HG02678 (cell line): ENCODE results near the gene UBL7.

ENCODE experiments used
- ATAC-seq: cut with Tn5 transposase; IDR thresholded peaks from one replicate; pipeline ENCODE4 v1.9.1; 2021; ENCODE audit warnings: mild to moderate bottlenecking, moderate library complexity; ENCODE audit not compliant: unreplicated experiment

The UBL7 gene

DNA sequence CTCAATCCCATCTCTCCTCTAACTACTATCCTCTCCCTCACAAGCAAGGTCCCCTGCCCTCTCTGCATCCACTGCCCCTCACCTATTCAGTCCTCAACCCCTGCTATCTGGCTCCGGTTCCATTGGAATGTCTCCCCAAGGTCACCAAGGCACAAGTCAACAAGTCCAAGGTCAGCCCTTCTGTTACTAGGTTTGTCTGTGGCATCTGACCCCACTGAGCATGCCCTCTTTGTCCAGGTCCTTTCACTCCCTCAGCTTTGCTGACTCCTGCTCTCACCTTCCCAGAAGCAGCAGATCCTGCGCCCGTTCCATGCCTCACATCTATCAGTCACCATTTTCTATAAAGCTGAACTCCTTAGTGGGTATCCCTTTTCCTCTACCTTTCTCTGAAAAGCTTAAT is 18.9 kb downstream of the UBL7 start:
- ATAC-seq = no peak

DNA sequence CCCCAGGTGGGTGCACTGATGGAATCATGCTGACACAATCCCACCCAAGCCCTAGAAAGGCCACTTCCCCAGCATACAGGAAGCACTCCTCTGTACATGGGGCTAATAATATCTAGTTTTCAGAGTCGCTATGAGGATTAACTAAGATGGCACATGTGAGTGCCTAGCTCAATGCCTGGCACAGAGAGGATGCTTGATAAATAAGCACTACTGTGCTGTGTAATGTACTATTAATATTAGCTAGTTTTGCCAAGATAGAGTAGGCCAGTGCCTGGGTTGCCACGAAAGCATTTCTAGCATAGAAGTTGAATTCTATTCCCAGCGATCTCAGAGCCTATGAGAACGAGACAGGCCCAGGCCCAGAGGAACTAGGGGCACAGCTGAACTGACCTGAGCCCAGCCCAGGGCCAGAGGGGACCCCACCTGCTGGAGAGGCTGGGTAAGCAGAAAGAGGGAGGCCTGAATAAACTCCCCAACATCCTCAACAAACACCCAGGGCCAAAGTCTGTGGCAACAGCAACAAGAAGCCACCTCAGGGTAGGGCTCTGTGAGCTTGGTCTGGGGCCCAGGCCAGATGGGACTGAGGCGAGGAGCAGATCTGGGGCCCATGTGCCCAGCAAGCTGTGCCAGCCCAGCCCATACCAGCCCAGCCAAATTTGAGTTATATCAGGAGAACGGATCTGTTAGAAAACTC is 19.6 kb downstream of the UBL7 start:
- ATAC-seq = no peak

DNA sequence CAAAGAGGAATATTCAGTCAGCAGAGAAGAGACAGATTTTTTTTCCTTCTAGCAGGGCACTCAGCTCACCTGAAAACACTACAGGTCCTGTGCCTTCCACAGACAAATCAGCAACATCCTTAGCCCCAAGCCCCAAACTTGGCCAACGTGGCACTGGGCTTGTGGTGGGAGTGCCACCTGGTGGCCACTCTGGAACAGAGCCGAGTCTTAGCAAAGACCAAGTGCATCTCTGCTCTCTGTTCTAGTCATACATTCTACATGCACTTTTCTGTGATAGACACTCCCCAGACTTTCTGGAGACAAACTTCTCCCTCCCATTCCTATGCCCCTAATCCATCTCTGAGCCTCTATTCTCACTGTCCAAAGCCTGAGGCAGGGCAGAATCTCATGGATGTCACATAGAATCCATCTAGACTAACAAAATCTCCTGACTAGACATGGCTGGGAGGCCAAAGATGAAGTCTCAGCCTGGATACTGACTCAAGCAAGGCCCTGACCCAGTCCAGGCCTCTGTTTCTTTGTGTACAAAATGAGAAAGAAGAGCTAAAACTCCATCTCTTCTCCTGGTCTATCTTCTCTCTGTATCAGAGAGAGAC is 22.1 kb downstream of the UBL7 start:
- no peak for ATAC-seq

DNA sequence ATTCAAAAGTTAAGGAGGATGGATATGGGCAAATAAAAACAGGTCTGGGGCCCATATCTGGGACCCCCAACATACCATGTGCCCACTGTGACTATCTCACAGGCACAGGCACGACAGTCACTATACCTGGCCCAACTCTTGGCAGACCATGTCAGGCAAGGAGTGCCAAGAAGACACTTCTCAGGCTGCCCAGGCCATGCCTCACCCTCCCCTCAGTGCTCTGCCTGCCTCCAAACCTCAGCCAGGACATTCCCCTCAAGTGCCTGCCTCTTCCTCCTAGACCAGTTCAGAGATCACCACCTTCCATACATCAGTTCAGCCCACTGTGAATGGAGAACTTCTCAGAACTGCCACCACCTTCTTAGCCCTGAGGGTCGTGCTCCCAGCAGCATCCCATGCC is 22.8 kb downstream of the UBL7 start:
- no peak for ATAC-seq

DNA sequence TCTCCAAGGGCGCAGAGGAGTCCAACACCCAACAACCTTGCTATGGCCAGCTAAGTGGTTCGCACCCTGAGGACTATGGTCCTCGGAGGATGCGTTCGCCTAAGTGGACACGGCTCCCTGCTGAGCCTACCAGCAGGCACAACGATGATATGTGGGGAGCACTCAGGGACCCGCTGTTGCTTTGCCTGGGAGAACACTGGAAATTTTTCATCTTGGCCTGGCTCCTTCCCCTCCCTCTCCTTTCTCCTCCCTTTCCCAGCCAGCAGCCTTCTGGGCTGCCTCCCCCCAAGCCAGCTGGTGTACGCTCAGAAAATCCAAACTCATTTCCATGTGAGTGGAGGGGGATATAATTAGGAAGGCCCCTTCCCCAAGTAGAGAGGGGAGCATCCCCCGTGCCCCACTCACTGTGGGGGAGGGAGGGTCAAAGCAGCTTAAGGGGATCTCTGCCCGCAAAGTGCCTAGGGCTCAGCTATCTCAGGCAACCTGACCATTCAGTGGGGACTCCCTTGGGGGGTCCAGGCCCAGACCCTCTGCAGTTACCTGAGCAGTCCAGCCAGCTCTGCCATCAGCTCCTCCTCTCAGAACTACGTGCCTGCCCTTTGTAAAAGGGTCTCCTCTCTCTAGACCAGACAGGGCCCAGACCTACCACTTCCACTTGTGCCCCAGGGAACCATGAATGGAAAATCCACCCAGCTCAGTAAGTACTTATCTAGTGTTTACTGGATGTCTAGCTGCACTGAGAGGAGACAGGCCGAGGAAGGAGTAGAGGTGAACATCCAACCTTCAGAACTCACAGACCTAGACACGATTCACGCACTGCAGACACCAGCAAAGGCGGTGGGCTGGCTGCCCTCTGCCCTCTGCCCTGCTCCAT is 26.5 kb downstream of the UBL7 start:
- ATAC-seq = no peak

DNA sequence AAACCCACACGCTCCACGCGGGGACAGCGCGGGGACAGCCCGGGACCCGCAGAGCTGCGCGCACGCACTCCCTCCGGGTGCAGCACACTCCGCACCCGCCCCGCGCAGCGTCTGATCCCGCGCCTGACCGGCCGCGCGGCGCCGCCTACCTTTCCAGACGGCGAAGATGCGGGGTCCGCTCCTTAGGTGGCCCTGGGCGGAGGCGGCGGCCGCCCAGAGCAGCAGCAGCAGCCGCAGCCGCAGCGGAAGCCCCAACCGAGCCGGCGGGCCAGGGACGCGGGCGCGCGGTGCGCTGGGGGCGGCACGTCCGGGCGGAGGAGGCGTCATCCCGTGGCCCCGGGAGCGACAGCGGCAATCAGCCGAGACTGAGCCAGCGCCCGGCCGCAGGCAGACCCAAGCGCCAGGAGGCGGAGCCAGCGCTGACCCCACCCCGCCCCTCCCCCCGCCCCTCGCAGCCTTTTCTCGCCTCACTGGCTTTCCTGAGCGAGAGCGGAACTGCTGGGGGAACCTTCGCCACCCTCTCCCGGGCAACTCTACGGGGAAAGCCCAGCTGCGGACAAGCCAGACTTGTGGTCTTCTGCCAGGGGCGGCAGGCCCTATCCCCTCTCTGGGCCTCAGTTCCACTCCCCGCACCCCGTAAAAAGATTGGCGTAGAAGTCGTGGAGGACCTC is 27.2 kb downstream of the UBL7 start, which contains the start of gene SEMA7A:
Gene SEMA7A, minus strand, starts transcription at position 367 of the 671 bp plus-strand sequence. Its CDS starts 40 bp downstream, at position 327.
- peak; percentile 74 for ATAC-seq

DNA sequence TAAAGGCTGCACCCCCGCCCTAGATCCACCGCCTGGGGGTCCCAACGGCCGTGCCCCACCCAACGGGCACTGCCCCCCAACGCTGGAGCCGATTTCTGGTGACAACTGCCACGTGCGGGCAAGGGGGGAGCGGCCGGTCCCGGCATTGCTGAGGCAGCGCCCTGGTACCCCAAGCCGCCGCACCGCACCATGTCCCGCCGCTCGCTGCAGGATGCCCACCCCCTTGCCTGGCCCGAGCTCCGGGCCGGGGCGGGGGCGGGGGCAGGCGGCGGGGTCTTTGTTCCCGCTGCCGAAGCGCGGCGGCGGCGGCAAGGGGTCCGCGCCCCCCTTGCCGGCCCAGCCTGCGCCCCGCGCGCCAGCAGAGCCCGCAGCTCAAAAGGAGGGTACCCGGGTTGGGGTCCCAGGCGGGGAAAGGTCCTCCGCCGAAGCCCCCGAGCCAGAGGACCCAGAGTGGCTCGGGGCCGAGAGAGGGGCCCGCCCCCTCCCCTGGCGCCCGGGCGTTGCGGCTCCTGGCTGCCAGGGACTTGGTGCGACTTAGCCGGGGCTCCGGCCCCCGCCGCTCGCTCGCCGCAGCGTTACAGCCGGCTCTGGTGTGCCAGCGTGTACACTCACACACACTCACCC is 27.9 kb downstream of the UBL7 start:
- ATAC-seq = peak; percentile 11

DNA sequence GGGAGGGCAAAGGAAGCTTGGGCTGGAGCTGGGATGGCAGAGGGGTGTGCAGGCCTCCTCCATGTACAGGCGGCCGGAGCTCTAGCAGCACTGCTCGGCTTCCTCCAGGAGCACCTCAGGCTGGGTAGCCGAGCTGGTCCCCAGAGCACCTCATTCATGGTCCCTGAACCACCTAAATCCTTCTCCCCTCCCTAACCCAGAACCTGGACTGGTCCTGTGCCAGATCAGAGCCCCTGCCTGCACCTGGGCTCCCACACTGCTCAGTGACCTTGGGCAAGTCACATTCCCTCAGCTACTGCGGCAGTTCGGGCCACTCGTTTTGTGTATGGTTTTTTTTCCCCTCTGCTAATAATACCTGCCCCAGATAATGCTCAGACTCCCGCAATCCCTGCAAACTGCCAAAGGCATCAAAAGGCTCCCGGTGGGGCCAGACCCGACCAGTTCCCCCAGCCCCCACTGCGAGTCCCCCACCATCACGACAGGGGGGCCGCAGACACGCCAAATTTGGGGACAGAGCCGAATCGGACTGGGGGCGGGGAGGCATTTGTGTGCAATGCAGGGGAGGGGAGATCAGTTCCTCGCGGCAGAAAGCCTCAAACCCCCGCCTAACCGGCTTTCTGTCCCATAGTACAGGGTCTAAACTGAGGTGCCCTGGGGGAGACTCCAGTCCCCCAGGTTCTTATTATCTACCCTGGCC is 28.5 kb downstream of the UBL7 start:
- no peak for ATAC-seq

DNA sequence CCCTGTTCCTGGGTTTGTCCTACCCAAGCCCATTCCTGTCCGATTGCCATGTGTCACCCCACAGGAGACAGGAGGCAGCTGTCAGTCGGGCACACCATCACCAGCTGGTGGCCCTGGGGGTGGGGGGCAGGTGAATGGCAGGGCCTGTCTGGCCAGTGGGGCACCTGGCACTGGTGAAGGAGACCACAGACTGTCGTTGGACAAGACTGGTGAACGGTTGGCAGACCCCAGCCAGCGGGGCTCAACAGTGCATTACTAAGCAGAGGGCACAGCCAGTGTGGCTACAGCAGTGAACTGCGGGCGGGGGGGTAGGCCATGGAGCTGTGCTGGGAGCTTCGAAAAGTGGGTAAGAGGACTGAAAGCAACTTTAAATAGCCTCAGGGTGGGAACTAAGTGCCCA is 29.3 kb downstream of the UBL7 start:
- ATAC-seq = no peak

DNA sequence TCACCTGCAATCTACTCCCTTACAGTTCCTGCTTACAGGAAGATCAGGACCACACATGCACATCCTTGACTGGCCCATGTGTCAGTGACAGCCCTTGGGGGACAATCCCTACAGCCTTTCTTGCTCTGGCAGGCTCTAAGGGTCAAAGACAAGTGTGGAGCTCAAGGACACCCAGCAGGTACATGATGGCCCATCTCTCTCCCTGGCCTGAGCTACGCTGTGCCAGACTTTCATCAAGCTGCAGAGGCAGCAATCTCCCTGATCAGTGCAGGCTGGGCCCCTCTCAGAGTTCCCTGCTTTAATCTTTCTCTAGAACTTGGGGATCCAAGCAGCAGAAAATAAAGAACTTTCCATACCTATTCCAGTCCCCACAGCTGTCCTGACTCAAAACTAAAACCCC is 29.8 kb downstream of the UBL7 start:
- no peak for ATAC-seq

DNA sequence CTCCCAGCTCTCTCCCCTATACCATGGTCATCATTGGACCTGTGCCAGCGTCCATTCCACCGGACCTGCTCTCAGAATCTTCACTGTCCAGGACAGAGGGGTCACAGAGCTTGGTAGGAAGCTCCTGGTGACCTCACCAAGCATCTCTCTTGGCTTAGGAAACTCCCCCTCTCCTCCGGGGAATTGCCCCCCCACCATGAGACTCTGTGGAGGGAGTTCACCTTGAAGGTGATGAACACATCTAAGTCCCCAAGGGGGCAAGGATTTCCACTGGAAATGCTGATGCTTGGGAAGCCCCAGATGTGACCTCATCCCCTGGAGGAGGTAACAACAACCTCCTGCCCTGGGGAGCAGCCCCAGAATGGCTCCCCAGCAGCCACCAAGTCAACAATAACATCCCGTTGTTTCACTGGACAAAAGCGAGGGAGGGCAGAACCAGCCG is 30.4 kb downstream of the UBL7 start:
- ATAC-seq = no peak

DNA sequence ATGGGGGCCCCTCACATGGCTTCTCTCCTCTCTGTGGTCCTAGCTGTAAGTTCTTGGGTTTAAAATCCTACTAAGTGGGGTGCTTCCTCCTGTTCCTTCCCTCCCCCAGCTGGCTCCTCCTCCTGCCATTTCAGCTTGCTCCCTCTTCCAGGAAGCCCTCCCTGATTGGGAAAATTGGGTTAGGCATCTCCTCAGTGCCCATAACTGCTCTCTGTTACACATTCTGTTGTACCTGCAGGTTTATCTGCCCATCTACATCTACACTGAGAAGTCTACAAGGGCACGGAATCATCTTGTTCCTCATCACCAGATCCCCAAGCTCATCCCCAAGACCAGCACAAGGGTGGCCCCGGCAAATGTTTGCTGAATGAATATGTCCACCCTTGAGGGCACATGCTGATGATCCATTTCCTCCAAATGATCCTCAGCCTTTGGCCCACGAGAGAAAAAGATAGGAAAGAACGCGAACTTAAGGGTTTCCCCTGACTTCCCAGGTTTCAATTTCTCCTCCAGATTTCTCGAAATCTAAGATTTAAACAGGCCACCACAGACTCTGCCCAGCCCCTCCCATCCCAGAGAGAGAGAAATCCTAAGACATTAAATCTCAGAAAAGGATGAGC is 31.1 kb downstream of the UBL7 start:
- no peak for ATAC-seq

DNA sequence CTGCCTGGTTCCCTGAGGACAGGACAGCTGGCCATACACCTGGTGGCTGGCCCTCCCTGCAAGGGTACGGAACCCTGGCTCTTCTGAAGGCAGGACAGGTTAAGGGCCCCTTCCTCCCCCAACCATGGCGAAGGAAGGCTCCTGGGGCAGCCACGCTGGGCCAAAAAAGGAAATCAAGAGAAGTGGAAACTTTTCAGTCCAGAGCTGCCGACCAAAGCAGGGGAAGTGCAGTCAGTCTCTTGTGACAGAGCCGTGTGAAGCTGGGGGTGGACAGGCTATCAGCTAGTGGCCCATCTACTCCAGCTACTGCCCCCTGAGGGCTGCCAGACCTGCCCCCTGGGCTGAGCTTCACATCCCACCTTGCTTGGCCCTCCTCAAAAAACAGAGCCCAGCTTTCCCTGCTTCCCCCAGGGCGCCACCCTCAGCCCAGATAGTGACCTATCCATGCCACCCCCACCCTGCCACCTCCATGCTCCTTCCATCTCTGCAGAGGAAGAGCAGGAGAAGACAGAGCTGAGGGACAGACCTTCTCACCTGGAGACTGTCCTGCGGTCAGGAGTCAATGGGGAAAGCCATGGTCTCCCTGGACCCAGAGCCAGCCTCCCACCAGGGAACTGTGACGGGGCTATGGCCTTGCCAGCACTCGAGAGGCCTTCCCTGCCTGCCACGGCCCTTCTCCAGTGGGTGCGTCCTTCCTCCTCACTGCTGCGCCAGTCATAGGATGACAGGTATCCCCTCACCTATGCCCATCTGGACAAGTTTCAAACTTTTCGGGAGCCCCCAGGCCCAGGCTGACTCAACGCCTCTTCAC is 31.8 kb downstream of the UBL7 start:
- ATAC-seq = no peak

DNA sequence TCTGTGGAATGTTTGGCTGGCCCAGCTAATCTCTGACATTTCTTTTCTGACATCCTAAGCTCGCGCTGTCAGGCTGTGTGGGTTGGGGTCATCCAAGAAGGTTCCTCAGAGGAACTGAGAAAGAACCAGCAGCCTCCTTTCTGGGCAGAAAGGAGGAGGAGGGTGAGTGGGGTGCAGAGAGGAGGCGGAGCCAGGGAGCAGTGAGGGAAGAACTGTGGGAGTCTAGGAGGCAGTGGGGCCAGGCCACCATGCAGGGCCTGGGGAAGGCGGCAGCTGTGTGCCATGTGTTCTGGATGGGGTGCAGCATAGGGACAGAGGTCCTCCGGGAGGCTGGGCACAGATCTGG is 32.5 kb downstream of the UBL7 start:
- no peak for ATAC-seq

DNA sequence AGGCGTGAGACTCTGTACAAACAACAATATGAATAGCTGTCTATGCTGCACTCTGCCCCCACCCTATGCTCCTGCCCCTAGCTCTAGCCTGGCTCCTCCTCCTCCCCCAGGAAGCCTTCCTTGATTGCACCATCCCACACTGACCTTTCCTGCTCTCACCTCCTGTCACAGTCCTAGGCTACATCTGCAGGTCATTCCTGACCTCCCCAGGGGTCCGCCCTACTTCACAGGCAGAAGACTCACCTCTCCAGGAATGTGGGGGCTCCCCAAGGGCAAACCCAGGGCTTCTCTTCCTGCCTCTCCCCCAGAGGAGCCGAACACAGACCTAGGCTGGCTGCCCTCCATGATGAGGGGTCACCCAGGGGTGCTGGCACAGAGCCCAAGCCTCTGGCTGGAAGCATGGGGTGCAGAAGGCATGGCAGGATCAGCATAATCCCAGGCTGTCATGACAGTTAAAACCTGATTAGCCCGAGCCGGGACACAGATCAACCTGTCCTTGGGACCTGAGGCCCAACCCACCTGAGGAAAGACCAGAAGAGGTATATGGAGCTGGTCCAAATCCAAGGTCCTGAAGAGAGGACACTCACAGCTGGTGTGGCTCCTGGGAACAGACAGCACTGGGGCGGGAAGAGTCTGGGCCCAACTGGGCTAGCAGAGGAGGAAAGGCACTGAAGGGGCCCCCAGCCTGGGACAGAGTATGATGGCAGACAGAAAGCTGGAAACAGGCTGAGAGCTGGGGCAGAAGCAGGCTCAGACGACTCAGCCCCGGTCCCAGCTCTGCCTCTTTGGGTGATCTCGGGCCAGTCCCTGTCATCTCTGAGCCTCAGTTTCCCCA is 33.1 kb downstream of the UBL7 start:
- no peak for ATAC-seq

DNA sequence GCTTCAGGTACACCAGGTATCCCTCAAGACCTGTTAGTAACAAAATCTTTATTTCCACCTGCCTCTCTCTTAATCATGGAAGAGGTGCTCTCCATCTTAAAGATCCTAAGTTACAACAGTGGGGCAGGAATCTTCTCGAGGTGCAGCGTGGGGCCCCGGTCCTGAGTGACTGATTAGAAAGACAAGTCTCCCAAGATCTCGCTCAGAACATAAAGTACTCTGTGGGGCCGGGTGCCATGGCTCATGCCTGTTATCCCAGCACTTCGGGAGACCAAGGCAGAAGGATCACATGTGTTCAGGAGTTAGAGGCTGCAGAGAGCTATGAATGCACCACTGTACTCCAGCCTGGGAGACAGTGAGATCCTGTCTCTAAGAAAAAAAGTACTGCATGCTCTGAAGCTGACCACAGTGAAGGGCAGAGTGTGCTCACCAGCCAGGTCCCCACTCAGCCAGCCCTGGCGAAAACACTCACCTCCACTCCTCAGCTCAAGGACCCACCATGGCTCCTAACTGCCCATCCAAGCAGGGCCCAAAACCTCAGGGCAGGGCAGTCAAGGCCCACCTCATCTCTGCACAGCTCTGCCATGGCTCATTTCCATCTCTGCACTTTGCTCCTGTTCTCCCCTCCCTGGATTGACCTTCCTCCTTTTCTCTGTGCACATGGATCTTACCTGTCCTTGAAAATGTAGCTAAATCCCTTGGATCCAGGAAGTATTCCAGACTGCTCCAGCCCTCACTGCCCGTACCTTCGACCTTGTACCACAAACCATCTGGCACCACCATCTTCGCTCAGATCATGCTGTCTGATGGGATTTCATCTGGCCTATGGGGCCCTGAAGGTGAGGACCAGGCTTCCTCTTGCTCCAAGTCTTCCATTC is 34.3 kb downstream of the UBL7 start:
- no peak for ATAC-seq

DNA sequence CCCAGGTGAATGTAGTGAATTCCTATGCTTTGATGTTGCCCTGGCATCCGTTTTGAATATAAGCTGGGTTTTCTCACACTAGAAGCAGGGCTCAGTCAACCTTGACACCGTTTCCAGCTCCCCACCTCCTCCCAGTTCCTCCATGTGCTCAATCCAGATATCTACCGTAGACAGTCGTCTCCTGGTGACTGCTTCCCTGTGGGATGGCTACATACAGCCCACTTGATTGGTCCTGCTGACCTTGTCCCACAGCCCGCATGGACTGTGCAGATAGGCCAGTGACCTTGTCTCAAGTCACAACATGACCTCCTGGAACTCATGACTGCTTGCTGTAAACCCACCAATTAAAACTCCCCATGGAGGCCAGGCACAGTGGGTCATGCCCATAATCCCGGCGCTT is 35.3 kb downstream of the UBL7 start:
- no peak for ATAC-seq
